ENCODE measurements around the gene XPC.
A peak's percentile ranks its signal among the peaks of the same experiment; 100 is the strongest.
"Not testable (repeated sequence)": the region's sequence is repeated elsewhere in the genome, so short reads cannot be mapped to it uniquely, and the experiment has no call there.

The XPC gene

GRCh38 chr3:14124223-14124614, 54.2 kb downstream of the XPC start:
- no peak for DNase-seq (ENCODE audit: low read depth, low spot score)
- in situ Hi-C loops (cut with HindIII; ENCODE audit: low sequenced_read_pairs) = no loop called here
- H3K4me3 ChIP-seq (ENCODE audit: low read depth, low read length) = peak overlapping the region; percentile 99
- TF ChIP-seq CTCF (IDR thresholded peaks at IDR 0.05; ENCODE audit: low read depth, low read length) = no peak

GRCh38 chr3:14123308-14124222, 54.8 kb downstream of the XPC start:
- TF ChIP-seq CTCF (IDR thresholded peaks at IDR 0.05; ENCODE audit: low read depth, low read length) = no peak
- in situ Hi-C loops (cut with HindIII; ENCODE audit: low sequenced_read_pairs) = no loop called here
- peak overlapping the region; percentile 99 for H3K4me3 ChIP-seq (ENCODE audit: low read depth, low read length)
- no peak for DNase-seq (ENCODE audit: low read depth, low spot score)

GRCh38 chr3:14122301-14122700, 56.1 kb downstream of the XPC start:
- no peak for TF ChIP-seq CTCF (IDR thresholded peaks at IDR 0.05; ENCODE audit: low read depth, low read length)
- in situ Hi-C loops (cut with HindIII; ENCODE audit: low sequenced_read_pairs) = no loop called here
- no peak for DNase-seq (ENCODE audit: low read depth, low spot score)
- no peak overlapping the region for H3K4me3 ChIP-seq (ENCODE audit: low read depth, low read length)

GRCh38 chr3:14121859-14122258, 56.5 kb downstream of the XPC start:
- in situ Hi-C loops (cut with HindIII; ENCODE audit: low sequenced_read_pairs) = no loop called here
- DNase-seq (ENCODE audit: low read depth, low spot score) = no peak
- TF ChIP-seq CTCF (IDR thresholded peaks at IDR 0.05; ENCODE audit: low read depth, low read length) = no peak
- no peak overlapping the region for H3K4me3 ChIP-seq (ENCODE audit: low read depth, low read length)

- in situ Hi-C loops (cut with HindIII; ENCODE audit: low sequenced_read_pairs); H3K4me3 ChIP-seq (ENCODE audit: low read depth, low read length); DNase-seq (ENCODE audit: low read depth, low spot score): not testable (repeated sequence)
These were observed 57.4 kb downstream of the XPC start for GRCh38 chr3:14120921-14121448.

GRCh38 chr3:14120111-14120920, 58.1 kb downstream of the XPC start:
- H3K4me3 ChIP-seq (ENCODE audit: low read depth, low read length) = no peak overlapping the region
- TF ChIP-seq CTCF (IDR thresholded peaks at IDR 0.05; ENCODE audit: low read depth, low read length) = no peak
- in situ Hi-C loops (cut with HindIII; ENCODE audit: low sequenced_read_pairs) = no loop called here
- DNase-seq (ENCODE audit: low read depth, low spot score) = no peak
